Testis (tissue), 3 donors: ENCODE results near the gene MYLK4. TPM values are rescaled to one million over a fixed set of nuclear protein-coding genes. Genes with fewer than 3 reads are reported as not detected.

Source experiments
- DNase-seq: peaks from one replicate; pipeline ENCODE4 v3.0.0-alpha.2; 2019
- H3K27ac ChIP-seq, 2 donors: fragments of 200-600 bp; sonication (generic); one replicate each; pipeline ENCODE4 v1.5.1; 2019
- H3K27me3 ChIP-seq: fragments of 200-600 bp; sonication (generic); one replicate; pipeline ENCODE4 v1.5.1; 2019
- H3K36me3 ChIP-seq: fragments of 200-600 bp; sonication (generic); one replicate; pipeline ENCODE4 v1.5.1; 2017; ENCODE audit warnings: low read depth; ENCODE audit errors: missing control alignments
- H3K4me1 ChIP-seq: fragments of 200-600 bp; sonication (generic); one replicate; pipeline ENCODE4 v1.5.1; 2019
- H3K4me3 ChIP-seq, 2 donors: fragments of 200-600 bp; sonication (generic); one replicate each; pipeline ENCODE4 v1.5.1; 2017 to 2019
- H3K9me3 ChIP-seq: fragments of 200-600 bp; sonication (generic); one replicate; pipeline ENCODE4 v1.5.1; 2017
- POLR2A ChIP-seq: fragments of 450-650 bp; IDR thresholded peaks from one replicate; pipeline ENCODE4 v1.6.1; 2017; ENCODE audit warnings: antibody characterized with exemption, mild to moderate bottlenecking, moderate library complexity
- WGBS, 2 donors: methylation state at CpG; one replicate each; pipeline ENCODE4 v1.1.5; 2018; 5-methylcytosine and 5-hydroxymethylcytosine counted together
- intact Hi-C: fragments of 100-400 bp; cut with DNase I; formaldehyde crosslinking; loops from one replicate; pipeline ENCODE4 v1.15.1; 2023; ENCODE audit warnings: low total_unique reads
- polyA plus RNA-seq: library from polyadenylated mRNA; stranded (reverse); fragments of 350-450 nt; fragmentation: Illumina TruSeq; extraction: RNeasy Lipid Tissue Mini Kit (QIAGEN cat#74804); gene quantifications from one replicate; pipeline ENCODE4 v1.2.3, GENCODE V29; 2014; ENCODE audit warnings: low read depth, low replicate concordance; ENCODE audit not compliant: insufficient read depth
- total RNA-seq, 2 donors: library from RNA; depleted of rRNA; stranded (reverse); fragments of >200 nt; gene quantifications; one replicate each; pipeline ENCODE4 v1.2.3, GENCODE V29; 2016
- TF ChIP-seq, protein P1 (sequence below), 3 experiments: fragments of 450-650 bp in 2 of 3; fragments of 200-600 bp in 1 of 3; sonication (generic) in 1 of 3; IDR thresholded peaks; one replicate each; pipeline ENCODE4 v1.5.1; 2016 to 2019; ENCODE audit warnings: antibody characterized with exemption in 3 of 3, mild to moderate bottlenecking in 2 of 3, moderate library complexity in 1 of 3

The MYLK4 gene
- total and polyA plus RNA-seq, 3 donors from 2014 or later: 0.62 to 1.5 (median 0.71) TPM

DNA sequence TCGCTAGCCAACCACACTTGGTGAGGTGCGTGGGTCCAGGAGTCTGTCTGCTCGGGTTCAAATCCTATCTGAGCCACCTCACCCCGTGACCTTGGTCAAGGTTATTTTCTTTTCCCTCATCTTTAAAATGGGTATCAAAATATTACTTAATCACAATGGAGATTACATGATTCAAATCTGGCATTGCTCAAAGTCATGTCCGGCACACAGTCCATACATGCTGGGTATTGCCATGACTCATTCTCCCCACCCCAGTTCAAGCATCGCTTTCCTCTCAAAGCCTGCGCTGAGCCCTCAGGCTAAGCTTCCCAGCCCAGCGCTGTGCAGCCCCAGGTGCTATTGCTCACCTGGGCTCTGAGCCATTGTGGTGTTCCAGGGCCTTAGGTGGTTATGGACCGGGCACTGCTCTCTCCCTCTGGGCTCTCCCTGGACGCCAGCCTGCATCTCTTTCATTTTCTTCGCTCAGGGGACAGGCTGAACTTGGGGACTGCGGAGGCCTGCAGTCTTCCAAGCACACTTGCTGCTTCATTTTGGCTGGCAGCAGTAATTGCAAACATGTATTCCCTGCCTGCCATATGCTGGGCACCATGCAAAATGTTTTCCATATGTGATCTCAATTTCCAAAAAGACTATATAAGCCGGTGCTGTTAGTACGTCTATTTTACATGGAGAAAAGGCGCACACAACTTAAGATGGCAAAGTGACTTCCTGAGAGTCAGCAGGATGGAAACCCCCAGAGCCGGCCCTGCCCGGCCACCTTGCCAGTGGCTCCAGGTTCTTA is 41.8 kb upstream of the MYLK4 start:
- Histone ChIP-seq H3K27ac (no peak overlapping the region), H3K27me3 (no peaks in the 10 kb centered on the region), H3K4me1 (no peaks in the 10 kb centered on the region), H3K36me3 (no peaks in the 10 kb centered on the region), H3K4me3 (no peak overlapping the region), H3K9me3 (no peaks in the 10 kb centered on the region)
- WGBS, 2 donors: 94 to 96% methylated on average over 17 of the region's 17 CpGs
- TF ChIP-seq POLR2A: no peak
- TF ChIP-seq, protein P1, sequence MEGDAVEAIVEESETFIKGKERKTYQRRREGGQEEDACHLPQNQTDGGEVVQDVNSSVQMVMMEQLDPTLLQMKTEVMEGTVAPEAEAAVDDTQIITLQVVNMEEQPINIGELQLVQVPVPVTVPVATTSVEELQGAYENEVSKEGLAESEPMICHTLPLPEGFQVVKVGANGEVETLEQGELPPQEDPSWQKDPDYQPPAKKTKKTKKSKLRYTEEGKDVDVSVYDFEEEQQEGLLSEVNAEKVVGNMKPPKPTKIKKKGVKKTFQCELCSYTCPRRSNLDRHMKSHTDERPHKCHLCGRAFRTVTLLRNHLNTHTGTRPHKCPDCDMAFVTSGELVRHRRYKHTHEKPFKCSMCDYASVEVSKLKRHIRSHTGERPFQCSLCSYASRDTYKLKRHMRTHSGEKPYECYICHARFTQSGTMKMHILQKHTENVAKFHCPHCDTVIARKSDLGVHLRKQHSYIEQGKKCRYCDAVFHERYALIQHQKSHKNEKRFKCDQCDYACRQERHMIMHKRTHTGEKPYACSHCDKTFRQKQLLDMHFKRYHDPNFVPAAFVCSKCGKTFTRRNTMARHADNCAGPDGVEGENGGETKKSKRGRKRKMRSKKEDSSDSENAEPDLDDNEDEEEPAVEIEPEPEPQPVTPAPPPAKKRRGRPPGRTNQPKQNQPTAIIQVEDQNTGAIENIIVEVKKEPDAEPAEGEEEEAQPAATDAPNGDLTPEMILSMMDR (IDR thresholded peaks at IDR 0.05): no peak
- intact Hi-C loops: no loop called here
- DNase-seq: no peak

DNA sequence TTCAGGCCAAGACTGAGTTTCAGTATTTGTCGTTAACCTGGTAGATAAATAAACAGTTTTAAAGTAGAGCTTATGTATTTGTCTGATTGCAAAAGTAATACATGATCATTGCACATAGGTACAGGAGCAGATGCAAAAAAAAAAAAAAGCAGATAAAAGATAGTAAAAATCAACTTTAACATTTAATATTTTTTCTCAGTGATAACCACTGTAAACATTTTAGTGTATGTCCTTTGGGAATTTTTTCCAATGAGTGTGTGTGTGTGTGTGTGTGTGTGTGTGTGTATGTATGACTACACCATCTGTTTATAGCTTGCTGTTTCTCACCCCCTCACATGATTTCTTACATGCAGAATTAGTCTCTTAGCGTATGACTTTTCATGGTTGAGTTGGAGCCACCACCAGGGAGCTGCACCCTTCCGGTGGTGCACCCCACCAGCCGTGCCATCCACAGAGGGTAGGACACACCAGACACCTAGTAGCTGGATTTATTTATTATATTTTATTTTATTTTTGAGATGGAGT is 40.8 kb upstream of the MYLK4 start:
- TF ChIP-seq, protein P1 (IDR thresholded peaks at IDR 0.05): no peak
- no peak for TF ChIP-seq POLR2A
- Histone ChIP-seq H3K27ac (no peak overlapping the region), H3K9me3 (no peaks in the 10 kb centered on the region), H3K36me3 (no peaks in the 10 kb centered on the region), H3K4me3 (no peak overlapping the region), H3K4me1 (no peaks in the 10 kb centered on the region), H3K27me3 (no peaks in the 10 kb centered on the region)
- intact Hi-C loops: no loop called here
- DNase-seq: no peak
- WGBS, 2 donors: 65 to 74% methylated on average over 4 of the region's 4 CpGs

DNA sequence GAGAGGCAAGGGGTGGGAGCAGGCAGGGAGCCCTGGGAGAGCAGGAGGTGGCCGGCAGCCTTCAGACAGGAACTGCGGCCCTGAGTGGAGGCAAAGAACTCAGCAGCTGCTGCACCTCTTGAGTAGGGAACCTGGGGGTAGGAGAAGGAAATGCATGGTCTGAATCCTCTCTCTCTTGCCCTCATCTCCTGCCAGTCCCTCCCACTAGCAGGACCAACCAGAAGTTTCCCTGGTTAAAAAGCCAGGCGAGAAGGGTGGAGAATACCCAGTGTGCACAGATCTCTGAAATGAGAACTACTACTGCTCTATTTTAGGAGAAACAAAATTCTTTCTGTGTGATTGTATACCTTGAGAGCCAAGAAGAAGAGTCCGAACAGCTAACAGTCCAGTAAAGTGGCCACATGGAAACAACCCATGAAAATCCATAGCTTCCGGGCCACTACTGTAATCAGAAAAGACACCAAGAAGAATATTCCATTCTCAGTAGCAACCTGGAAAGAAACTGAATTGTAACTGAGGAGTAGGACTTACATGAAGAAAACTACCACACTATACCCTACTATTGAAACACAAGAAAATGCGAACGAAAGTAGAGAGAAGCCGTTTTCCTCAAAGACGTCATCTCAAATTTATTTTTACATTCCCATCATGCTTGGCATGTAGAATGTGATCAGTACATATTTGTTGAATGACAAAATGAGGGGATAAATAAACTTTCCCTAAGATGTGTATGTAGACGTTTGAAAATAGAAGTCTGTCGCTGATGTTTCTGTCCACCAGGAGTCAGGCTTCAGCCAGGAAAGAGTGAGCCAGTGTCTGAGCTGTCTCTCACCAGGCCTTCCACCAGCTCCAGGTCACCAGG is 40.1 kb upstream of the MYLK4 start:
- peak; percentile 76 for DNase-seq
- no peak overlapping the region for H3K4me3 ChIP-seq
- H3K27me3 ChIP-seq: no peaks in the 10 kb centered on the region
- no peaks in the 10 kb centered on the region for H3K4me1 ChIP-seq
- intact Hi-C loops: no loop called here
- no peaks in the 10 kb centered on the region for H3K9me3 ChIP-seq
- TF ChIP-seq, protein P1 (IDR thresholded peaks at IDR 0.05): peak; percentile 52 to 71 (median 54)
- no peak for TF ChIP-seq POLR2A
- no peaks in the 10 kb centered on the region for H3K36me3 ChIP-seq
- 63 to 65% methylated on average over 11 of the region's 11 CpGs for WGBS, 2 donors
- H3K27ac ChIP-seq: peak overlapping the region in 1 of 2 donors; percentile 39

DNA sequence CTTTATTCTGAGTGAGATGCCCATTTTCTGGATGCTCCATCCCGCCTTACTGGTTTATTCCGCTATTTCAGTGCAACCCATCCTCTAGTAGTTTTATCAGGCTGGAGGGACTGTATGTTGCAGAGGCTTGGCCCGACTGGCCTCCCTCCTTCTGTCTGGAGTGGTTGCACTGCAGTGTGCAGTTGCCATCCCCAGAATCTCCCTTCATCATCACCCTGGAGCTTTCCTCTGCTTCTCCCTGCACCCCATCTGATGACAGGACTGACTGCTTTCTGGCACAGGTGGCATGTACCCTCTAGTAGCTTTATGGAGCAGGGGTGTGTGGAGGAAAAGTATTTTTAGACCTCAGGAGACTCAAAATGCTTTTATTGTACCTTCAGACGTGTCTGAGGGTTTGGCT is 35.5 kb upstream of the MYLK4 start:
- no peak for DNase-seq
- Histone ChIP-seq H3K4me1 (no peaks in the 10 kb centered on the region), H3K9me3 (no peaks in the 10 kb centered on the region), H3K36me3 (no peaks in the 10 kb centered on the region), H3K27me3 (no peaks in the 10 kb centered on the region), H3K27ac (no peak overlapping the region), H3K4me3 (no peak overlapping the region)
- 70 to 88% methylated on average over 4 of the region's 4 CpGs for WGBS, 2 donors
- no peak for TF ChIP-seq POLR2A
- TF ChIP-seq, protein P1 (IDR thresholded peaks at IDR 0.05): no peak
- intact Hi-C loops: no loop called here
